B cell (primary cell): ENCODE data around the gene PFKP. TPM values are rescaled to one million over a fixed set of nuclear protein-coding genes. Genes with fewer than 3 reads are reported as not detected.

Experiments
- ATAC-seq: fragments of 200-7000 bp; cut with Tn5 transposase; one replicate; pipeline ENCODE4 v1.10.0; 2021; ENCODE audit warnings: low read depth, mild to moderate bottlenecking, moderate number of reproducible peaks, moderate library complexity
- CTCF ChIA-PET: fragments of 350-600 bp; sonication (Branson Sonifier 250); formaldehyde crosslinking; loops from one replicate; lab custom pipeline; 2021; ENCODE audit warnings: antibody characterized with exemption, inconsistent platforms; lab: Charles Lee
- POLR2A ChIA-PET: fragments of 350-600 bp; sonication (Branson Sonifier 250); formaldehyde crosslinking; loops from one replicate; lab custom pipeline; 2021; ENCODE audit warnings: antibody characterized with exemption; lab: Charles Lee
- DNase-seq: peaks from one replicate; pipeline ENCODE4 v3.0.0; 2013
- H2AFZ ChIP-seq: 2 replicates; pipeline ENCODE4 v1.6.1; 2012; ENCODE audit warnings: mild to moderate bottlenecking, low read depth, low read length; ENCODE audit not compliant: insufficient read depth, poor library complexity, severe bottlenecking
- H3K27ac ChIP-seq, 2 donors: 1 replicate in 1 of 2; 2 replicates in 1 of 2; pipeline ENCODE4 v1.5.1; 2012 to 2013; ENCODE audit warnings: low read length in 2 of 2, mild to moderate bottlenecking in 2 of 2, moderate library complexity in 1 of 2
- H3K27me3 ChIP-seq, 4 experiments: fragments of 200-600 bp in 1 of 4; sonication (generic) in 1 of 4; replicated peaks in 1 of 4; 1 replicate in 2 of 4; 2 replicates in 2 of 4; pipeline versions ENCODE4 v1.6.1 to v1.7.0; 2013 to 2016; ENCODE audit warnings: low read length in 3 of 4, mild to moderate bottlenecking in 2 of 4, mixed read lengths in 1 of 4, moderate library complexity in 1 of 4; ENCODE audit not compliant: insufficient read depth in 4 of 4, control insufficient read depth in 3 of 4; ENCODE audit errors: control extremely low read depth in 1 of 4
- H3K36me3 ChIP-seq, 2 experiments: replicated peaks in 1 of 2; 1 replicate in 1 of 2; 2 replicates in 1 of 2; pipeline versions ENCODE4 v1.6.1 to v1.7.1; 2013; ENCODE audit warnings: low read length in 1 of 2; ENCODE audit not compliant: insufficient read depth in 2 of 2, control insufficient read depth in 1 of 2; ENCODE audit errors: control extremely low read depth in 1 of 2, extremely low read depth in 1 of 2
- H3K4me1 ChIP-seq, 2 donors: fragments of 200-600 bp in 1 of 2; sonication (generic) in 1 of 2; 1 replicate in 1 of 2; 2 replicates in 1 of 2; pipeline versions ENCODE4 v1.5.1 to v1.6.1; 2013 to 2017; ENCODE audit warnings: low read length in 2 of 2; ENCODE audit not compliant: control insufficient read depth in 2 of 2, insufficient read depth in 2 of 2
- H3K4me2 ChIP-seq: replicated peaks from 2 replicates; pipeline ENCODE3; 2012; ENCODE audit warnings: mild to moderate bottlenecking, low read depth, low read length; ENCODE audit not compliant: poor library complexity, severe bottlenecking
- H3K4me3 ChIP-seq, 5 experiments: fragments of 200-600 bp in 1 of 5; sonication (generic) in 1 of 5; 1 replicate in 3 of 5; 2 replicates in 2 of 5; pipeline versions ENCODE4 v1.5.1 to v1.7.0; 2011 to 2016; ENCODE audit warnings: low read length in 4 of 5, mild to moderate bottlenecking in 4 of 5, low read depth in 2 of 5, control low read depth in 1 of 5, moderate library complexity in 1 of 5; ENCODE audit not compliant: insufficient read depth in 1 of 5; ENCODE audit errors: control extremely low read depth in 1 of 5, extremely low read depth in 1 of 5
- H3K79me2 ChIP-seq: fragments of 200-600 bp; sonication (generic); one replicate; pipeline ENCODE4 v1.6.0; 2016; ENCODE audit warnings: low read length; ENCODE audit not compliant: control insufficient read depth, insufficient read depth
- H3K9ac ChIP-seq: fragments of 200-600 bp; sonication (generic); 2 replicates; pipeline ENCODE4 v1.6.1; 2017; ENCODE audit warnings: mild to moderate bottlenecking, low read length, moderate library complexity
- H3K9me3 ChIP-seq, 3 donors: one replicate each; pipeline versions ENCODE4 v1.6.1 to v1.7.1; 2013; ENCODE audit warnings: low read length in 2 of 3; ENCODE audit not compliant: control insufficient read depth in 2 of 3, insufficient read depth in 1 of 3; ENCODE audit errors: control extremely low read depth in 1 of 3
- H4K20me1 ChIP-seq: 2 replicates; pipeline ENCODE4 v1.6.0; 2012; ENCODE audit warnings: mild to moderate bottlenecking, low read length; ENCODE audit not compliant: insufficient read depth, control insufficient read depth, poor library complexity, severe bottlenecking
- H3K27ac Mint-ChIP-seq: one replicate; pipeline ENCODE4 v1.8.0; 2021; ENCODE audit warnings: mixed read lengths
- H3K27me3 Mint-ChIP-seq: one replicate; pipeline ENCODE4 v1.8.0; 2021; ENCODE audit warnings: mixed read lengths
- H3K4me1 Mint-ChIP-seq: one replicate; pipeline ENCODE4 v1.8.0; 2021; ENCODE audit warnings: mixed read lengths
- H3K4me3 Mint-ChIP-seq: one replicate; pipeline ENCODE4 v1.8.0; 2021; ENCODE audit warnings: mixed read lengths
- H3K9me3 Mint-ChIP-seq: one replicate; pipeline ENCODE4 v1.8.0; 2022; ENCODE audit warnings: mixed read lengths; ENCODE audit not compliant: insufficient read depth
- EZH2 ChIP-seq: IDR thresholded peaks from 2 replicates; pipeline ENCODE4 v1.6.1; 2012; ENCODE audit warnings: borderline replicate concordance, low read depth, mild to moderate bottlenecking, moderate library complexity, low read length; ENCODE audit not compliant: insufficient read depth, poor library complexity, severe bottlenecking
- WGBS: methylation state at CpG from one replicate; pipeline ENCODE4 v1.1.5; 2013; ENCODE audit warnings: missing lambda C conversion rate; ENCODE audit not compliant: insufficient coverage; 5-methylcytosine and 5-hydroxymethylcytosine counted together
- intact Hi-C: fragments of 100-400 bp; cut with micrococcal nuclease; formaldehyde crosslinking; loops from one replicate; pipeline ENCODE4 v1.10.0; 2022
- polyA plus RNA-seq: library from polyadenylated mRNA; depleted of rRNA; stranded (reverse); fragments of >200 nt; gene quantifications from 2 replicates; pipeline ENCODE4 v1.2.3, GENCODE V29; 2012
- total RNA-seq, 2 donors: library from RNA; stranded (reverse); fragments of 120-200 nt in 1 of 2; gene quantifications; 1 replicate in 1 of 2; 2 replicates in 1 of 2; pipeline versions ENCODE4 v1.2.3 to v1.2.4, GENCODE V29; 2013 to 2022
- TF ChIP-seq, protein P1 (sequence below): fragments of 200-600 bp; IDR thresholded peaks from one replicate; pipeline ENCODE4 v1.8.0; 2022; ENCODE audit warnings: antibody characterized with exemption, mild to moderate bottlenecking

The PFKP gene
- total and polyA plus RNA-seq, 2 donors (not counting 1 experiment from before 2014, with no cell fraction given) = 41.4 to 54.3 TPM

DNA sequence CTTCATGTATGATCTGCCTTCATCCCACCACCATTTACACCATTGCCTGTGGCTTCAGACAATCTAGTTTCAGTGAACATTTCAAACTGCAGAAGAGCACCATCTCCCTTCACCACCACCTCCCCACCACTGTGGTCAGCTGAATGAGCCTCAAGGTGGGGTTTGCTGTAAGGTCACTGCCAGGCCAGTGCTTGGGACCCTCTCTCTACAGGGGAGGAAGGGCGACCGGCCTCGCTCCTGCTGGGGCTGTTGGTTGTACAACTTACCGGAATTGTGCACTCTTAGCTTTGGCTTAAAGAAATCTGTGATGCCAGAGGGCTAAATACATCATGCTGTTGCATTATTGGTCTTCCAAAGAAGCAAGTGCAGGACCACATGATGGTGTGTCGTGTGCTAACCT lies 26.6 kb downstream of the PFKP start:
- ATAC-seq (no peak), DNase-seq (no peak)
- ChIA-PET POLR2A (no interaction called here), CTCF (no interaction called here)
- Histone ChIP-seq H3K9ac (no peak overlapping the region), H4K20me1 (peaks cover 17% of the 10 kb centered on the region), H3K9me3 (no peaks in the 10 kb centered on the region), H3K79me2 (peaks cover 57% of the 10 kb centered on the region), H3K36me3 (peaks cover 0 to 12% of the 10 kb centered on the region in 2 experiments), H3K27ac (no peak overlapping the region), H3K4me1 (peaks cover 0 to 4% of the 10 kb centered on the region in 2 donors), H3K4me3 (no peak overlapping the region), H3K4me2 (no peak overlapping the region), H2AFZ (no peak overlapping the region), H3K27me3 (no peaks in the 10 kb centered on the region)
- peaks cover 21% of the 10 kb centered on the region for H3K4me1 Mint-ChIP-seq
- H3K9me3 Mint-ChIP-seq = no peaks in the 10 kb centered on the region
- TF ChIP-seq EZH2 = no peak
- 100% methylated on average over 2 of the region's 5 CpGs for WGBS
- no peak overlapping the region for H3K27ac Mint-ChIP-seq
- no peaks in the 10 kb centered on the region for H3K27me3 Mint-ChIP-seq
- H3K4me3 Mint-ChIP-seq = no peak overlapping the region
- intact Hi-C loops = no loop called here

DNA sequence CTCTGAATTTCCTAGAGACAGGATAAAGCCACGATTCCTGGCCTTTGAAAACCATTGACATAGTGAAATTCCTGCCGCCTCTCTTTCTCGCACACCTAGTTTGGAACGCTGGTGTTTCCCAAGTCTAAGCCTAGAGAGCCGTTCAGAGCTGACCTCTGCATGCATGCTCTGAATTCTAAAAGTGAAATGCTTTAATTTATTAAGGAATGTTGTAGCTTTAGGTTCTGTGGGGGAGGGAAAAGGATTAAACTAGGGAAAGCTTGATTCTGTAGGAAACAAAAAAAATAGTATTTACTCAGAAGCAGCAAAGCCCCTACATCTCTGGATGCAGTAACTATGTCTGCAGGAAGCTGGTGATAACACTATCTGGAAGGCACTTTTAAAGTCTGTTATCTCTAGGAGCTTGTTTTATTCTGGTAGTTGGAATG lies 27.3 kb downstream of the PFKP start:
- H3K79me2 ChIP-seq = peaks cover 53% of the 10 kb centered on the region
- no peak overlapping the region for H3K27ac Mint-ChIP-seq
- H3K9me3 Mint-ChIP-seq = no peaks in the 10 kb centered on the region
- 97% methylated on average over 3 of the region's 5 CpGs for WGBS
- no peaks in the 10 kb centered on the region for H3K27me3 ChIP-seq
- H4K20me1 ChIP-seq = peaks cover 15% of the 10 kb centered on the region
- ATAC-seq (no peak), DNase-seq (no peak)
- H3K27ac ChIP-seq = no peak overlapping the region
- H3K9me3 ChIP-seq = no peaks in the 10 kb centered on the region
- H3K4me1 ChIP-seq = peaks cover 0 to 4% of the 10 kb centered on the region in 2 donors
- H3K4me1 Mint-ChIP-seq = peaks cover 21% of the 10 kb centered on the region
- POLR2A ChIA-PET = no interaction called here
- intact Hi-C loops = no loop called here
- H3K4me2 ChIP-seq = no peak overlapping the region
- no peaks in the 10 kb centered on the region for H3K27me3 Mint-ChIP-seq
- CTCF ChIA-PET = no interaction called here
- H3K4me3 ChIP-seq = no peak overlapping the region
- H3K36me3 ChIP-seq = peaks cover 0 to 19% of the 10 kb centered on the region in 2 experiments
- H2AFZ ChIP-seq = no peak overlapping the region
- no peak overlapping the region for H3K4me3 Mint-ChIP-seq
- no peak overlapping the region for H3K9ac ChIP-seq
- no peak for TF ChIP-seq EZH2
- TF ChIP-seq, protein P1, sequence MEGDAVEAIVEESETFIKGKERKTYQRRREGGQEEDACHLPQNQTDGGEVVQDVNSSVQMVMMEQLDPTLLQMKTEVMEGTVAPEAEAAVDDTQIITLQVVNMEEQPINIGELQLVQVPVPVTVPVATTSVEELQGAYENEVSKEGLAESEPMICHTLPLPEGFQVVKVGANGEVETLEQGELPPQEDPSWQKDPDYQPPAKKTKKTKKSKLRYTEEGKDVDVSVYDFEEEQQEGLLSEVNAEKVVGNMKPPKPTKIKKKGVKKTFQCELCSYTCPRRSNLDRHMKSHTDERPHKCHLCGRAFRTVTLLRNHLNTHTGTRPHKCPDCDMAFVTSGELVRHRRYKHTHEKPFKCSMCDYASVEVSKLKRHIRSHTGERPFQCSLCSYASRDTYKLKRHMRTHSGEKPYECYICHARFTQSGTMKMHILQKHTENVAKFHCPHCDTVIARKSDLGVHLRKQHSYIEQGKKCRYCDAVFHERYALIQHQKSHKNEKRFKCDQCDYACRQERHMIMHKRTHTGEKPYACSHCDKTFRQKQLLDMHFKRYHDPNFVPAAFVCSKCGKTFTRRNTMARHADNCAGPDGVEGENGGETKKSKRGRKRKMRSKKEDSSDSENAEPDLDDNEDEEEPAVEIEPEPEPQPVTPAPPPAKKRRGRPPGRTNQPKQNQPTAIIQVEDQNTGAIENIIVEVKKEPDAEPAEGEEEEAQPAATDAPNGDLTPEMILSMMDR = no peak
